Measurements from ENCODE around the gene DRGX.

DRGX gene

GRCh38 chr10:49319206-49319605 lies 76.7 kb downstream of the DRGX start:
- no peak for DNase-seq (ENCODE audit: low read depth in 2 of 2)

GRCh38 chr10:49318755-49319154 lies 77.1 kb downstream of the DRGX start:
- DNase-seq (ENCODE audit: low read depth in 2 of 2) = no peak

- no peak for DNase-seq (ENCODE audit: low read depth in 2 of 2)
These were observed 77.9 kb downstream of the DRGX start for GRCh38 chr10:49318028-49318427.

- no peak for DNase-seq (ENCODE audit: low read depth in 2 of 2)
These were observed 81.1 kb downstream of the DRGX start for GRCh38 chr10:49314806-49315205.

All from stimulated activated CD4-positive, alpha-beta T cell treated with anti-CD3 and anti-CD28 coated beads, Interleukin-12 subunit alpha, Interleukin-12 subunit beta, amount 100 ng/mL, for 24 hours (primary cell).